Upper lobe of right lung (tissue), 1 donor: ENCODE measurements around the gene NLRP3. TPM values are rescaled to one million over a fixed set of nuclear protein-coding genes. Genes with fewer than 3 reads are reported as not detected.

Experiments
- ATAC-seq: fragments of 200-7000 bp; cut with Tn5 transposase; one replicate; pipeline ENCODE4 v1.9.1; 2020; ENCODE audit warnings: mild to moderate bottlenecking, moderate library complexity
- DNase-seq: peaks from one replicate; pipeline ENCODE4 v3.0.0-alpha.2; 2020
- H3K27ac ChIP-seq: fragments of 200-600 bp; one replicate; pipeline ENCODE4 v1.8.0; 2022
- H3K27me3 ChIP-seq: fragments of 200-600 bp; one replicate; pipeline ENCODE4 v1.8.0; 2022; ENCODE audit warnings: mild to moderate bottlenecking
- H3K36me3 ChIP-seq: fragments of 200-600 bp; one replicate; pipeline ENCODE4 v1.8.0; 2022
- H3K4me1 ChIP-seq: fragments of 200-600 bp; one replicate; pipeline ENCODE4 v1.8.0; 2022
- H3K4me3 ChIP-seq: fragments of 200-600 bp; one replicate; pipeline ENCODE4 v1.8.0; 2022; ENCODE audit warnings: mild to moderate bottlenecking
- H3K9me3 ChIP-seq: fragments of 200-600 bp; one replicate; pipeline ENCODE4 v1.8.0; 2022
- intact Hi-C: fragments of 100-400 bp; cut with DNase I; formaldehyde crosslinking; loops from one replicate; pipeline ENCODE4 v1.11.0; 2022
- total RNA-seq: library from RNA; stranded (reverse); fragmentation: NEBNext Ultra II Directional; extraction: Animal tissue kit (Norgen Biotek cat#: 25700); gene quantifications from one replicate; pipeline ENCODE4 v1.2.1, GENCODE V29; 2021
- TF ChIP-seq, protein P1 (sequence below): fragments of 200-600 bp; IDR thresholded peaks from one replicate; pipeline ENCODE4 v1.8.0; 2022; ENCODE audit warnings: antibody characterized with exemption
- donor health status: DM: no; HTN: yes; CAD: no; lungs with severe emphysema.

Gene NLRP3
- total RNA-seq, 1 donor from 2014 or later = 4.9 TPM

DNA sequence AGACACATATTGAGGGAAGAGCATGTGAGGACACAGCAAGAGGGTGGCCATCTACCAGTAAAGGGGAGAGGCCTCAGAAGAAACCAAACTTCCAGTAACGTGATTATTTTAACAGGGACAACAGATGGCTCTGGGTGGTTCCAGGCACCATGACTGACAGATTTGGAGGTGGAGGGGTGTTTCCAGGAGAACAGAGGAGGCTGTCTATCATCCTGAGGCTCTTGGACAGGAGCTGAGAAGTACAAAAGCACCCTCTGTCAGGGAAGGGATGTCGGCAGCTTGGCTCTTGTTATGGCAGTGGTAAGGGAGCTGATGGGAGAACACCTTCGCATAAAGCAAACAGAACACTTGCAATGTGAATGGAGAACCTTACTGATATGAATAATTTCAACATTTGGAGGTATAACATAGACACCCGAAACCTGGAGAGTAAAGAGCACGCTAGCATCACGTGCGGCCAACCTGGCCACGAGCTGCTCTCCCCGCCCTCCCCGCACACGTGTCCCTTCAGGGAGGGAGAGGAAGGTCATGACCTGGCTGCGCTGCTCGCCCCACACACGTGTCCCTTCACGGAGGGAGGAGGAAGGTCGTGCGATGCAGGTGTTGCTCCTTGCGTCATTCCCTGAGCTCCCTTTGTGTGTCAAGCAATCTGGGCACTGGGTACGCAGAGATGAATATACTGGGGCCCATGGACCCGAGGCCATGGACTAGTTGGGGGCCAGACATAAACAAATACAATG is 37.5 kb upstream of the NLRP3 start:
- TF ChIP-seq, protein P1, sequence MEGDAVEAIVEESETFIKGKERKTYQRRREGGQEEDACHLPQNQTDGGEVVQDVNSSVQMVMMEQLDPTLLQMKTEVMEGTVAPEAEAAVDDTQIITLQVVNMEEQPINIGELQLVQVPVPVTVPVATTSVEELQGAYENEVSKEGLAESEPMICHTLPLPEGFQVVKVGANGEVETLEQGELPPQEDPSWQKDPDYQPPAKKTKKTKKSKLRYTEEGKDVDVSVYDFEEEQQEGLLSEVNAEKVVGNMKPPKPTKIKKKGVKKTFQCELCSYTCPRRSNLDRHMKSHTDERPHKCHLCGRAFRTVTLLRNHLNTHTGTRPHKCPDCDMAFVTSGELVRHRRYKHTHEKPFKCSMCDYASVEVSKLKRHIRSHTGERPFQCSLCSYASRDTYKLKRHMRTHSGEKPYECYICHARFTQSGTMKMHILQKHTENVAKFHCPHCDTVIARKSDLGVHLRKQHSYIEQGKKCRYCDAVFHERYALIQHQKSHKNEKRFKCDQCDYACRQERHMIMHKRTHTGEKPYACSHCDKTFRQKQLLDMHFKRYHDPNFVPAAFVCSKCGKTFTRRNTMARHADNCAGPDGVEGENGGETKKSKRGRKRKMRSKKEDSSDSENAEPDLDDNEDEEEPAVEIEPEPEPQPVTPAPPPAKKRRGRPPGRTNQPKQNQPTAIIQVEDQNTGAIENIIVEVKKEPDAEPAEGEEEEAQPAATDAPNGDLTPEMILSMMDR = no peak
- ATAC-seq (no peak), DNase-seq (no peak)
- Histone ChIP-seq H3K9me3 (no peaks in the 10 kb centered on the region), H3K4me1 (no peaks in the 10 kb centered on the region), H3K27me3 (peaks cover 6% of the 10 kb centered on the region), H3K4me3 (no peak overlapping the region), H3K27ac (no peak overlapping the region), H3K36me3 (no peaks in the 10 kb centered on the region)
- intact Hi-C loops = no loop called here

DNA sequence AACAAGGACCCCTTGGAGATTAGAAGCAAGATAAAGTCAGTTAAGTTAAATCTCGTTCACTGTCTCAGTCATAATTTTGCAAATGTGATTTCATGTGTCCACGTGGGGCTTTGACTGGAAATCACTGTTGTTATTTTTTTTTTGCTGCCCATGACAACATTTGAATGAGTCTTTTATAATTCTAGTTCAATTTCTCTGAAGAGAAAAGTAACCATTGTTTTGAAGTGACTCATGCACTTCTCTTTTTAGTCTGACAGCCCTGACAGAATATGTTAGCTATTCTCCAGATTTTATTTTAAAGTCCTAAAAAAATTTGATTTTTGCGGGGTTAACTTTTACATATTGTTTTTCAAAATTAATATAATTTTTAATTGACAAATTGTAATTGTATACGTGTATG is 30.7 kb upstream of the NLRP3 start:
- Histone ChIP-seq H3K36me3 (no peaks in the 10 kb centered on the region), H3K27ac (no peak overlapping the region), H3K4me1 (no peaks in the 10 kb centered on the region), H3K9me3 (no peaks in the 10 kb centered on the region), H3K4me3 (no peak overlapping the region), H3K27me3 (peaks cover 6% of the 10 kb centered on the region)
- intact Hi-C loops = no loop called here
- DNase-seq (no peak), ATAC-seq (no peak)
- TF ChIP-seq, protein P1 = no peak

DNA sequence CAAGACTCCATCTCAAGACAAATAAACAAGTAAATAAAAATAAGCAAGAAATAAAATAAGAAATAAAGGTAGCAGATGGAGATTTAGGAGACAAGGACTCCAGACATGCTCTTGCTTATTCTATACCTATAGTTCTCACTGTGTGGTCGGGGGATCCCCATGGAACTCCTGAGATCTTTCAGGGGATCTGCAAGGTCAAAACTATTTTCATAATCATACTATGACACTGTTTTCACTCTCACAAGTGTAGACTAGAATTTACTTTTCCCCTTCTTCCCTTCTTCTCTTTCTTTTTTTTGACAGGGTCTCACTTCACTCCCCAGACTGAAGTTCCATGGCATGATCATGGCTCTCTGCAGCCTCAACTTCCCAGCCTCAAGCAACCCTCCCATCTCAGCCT is 29.8 kb upstream of the NLRP3 start:
- no peaks in the 10 kb centered on the region for H3K9me3 ChIP-seq
- TF ChIP-seq, protein P1 = no peak
- no peak overlapping the region for H3K4me3 ChIP-seq
- no peaks in the 10 kb centered on the region for H3K4me1 ChIP-seq
- no peak for ATAC-seq
- no peak for DNase-seq
- no peak overlapping the region for H3K27ac ChIP-seq
- intact Hi-C loops = no loop called here
- H3K36me3 ChIP-seq = no peaks in the 10 kb centered on the region
- H3K27me3 ChIP-seq = peaks cover 3% of the 10 kb centered on the region

DNA sequence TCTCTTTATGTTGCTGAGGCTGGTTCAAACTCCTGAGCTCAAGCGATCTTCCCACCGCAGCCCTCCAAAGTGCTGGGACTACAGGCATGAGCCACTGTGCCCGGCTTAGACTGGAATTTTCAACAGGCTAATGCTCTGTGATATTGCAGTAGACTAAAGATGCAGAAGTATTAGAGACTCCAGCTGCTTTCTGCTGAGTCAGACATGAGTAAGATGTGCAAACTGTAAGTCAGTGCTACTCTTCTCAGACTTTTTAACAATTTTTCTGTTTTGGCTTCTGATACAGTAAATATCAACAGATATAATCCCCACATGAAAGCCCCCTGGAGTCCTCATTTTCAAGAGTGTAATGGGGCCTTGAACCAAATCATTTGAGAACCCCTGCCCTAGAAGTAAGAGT is 29.3 kb upstream of the NLRP3 start:
- Histone ChIP-seq H3K36me3 (no peaks in the 10 kb centered on the region), H3K27ac (no peak overlapping the region), H3K9me3 (no peaks in the 10 kb centered on the region), H3K27me3 (no peaks in the 10 kb centered on the region), H3K4me3 (no peak overlapping the region), H3K4me1 (no peaks in the 10 kb centered on the region)
- intact Hi-C loops = no loop called here
- DNase-seq (no peak), ATAC-seq (no peak)
- TF ChIP-seq, protein P1 = no peak

DNA sequence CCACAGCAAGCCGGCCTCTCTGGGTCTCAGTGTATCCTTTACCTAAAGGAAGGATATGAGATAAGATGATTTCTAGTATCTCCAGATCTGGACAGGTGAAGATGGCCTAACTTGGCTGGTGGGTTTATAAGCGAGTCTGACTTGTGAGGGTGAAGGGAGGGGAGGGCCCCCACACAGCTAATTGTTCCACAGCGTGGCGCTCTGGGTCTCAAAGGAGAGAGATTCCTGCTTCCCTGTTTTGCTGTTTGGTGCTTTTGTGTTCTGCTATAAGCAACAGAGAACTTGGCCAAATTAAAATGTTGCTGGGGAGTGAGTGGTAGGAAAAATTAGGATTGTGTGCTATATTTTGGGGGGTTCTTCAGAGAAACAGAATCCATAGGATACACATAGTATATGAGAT is 28.9 kb upstream of the NLRP3 start:
- Histone ChIP-seq H3K4me1 (no peaks in the 10 kb centered on the region), H3K9me3 (no peaks in the 10 kb centered on the region), H3K27me3 (no peaks in the 10 kb centered on the region), H3K4me3 (no peak overlapping the region), H3K27ac (no peak overlapping the region), H3K36me3 (no peaks in the 10 kb centered on the region)
- no peak for DNase-seq
- intact Hi-C loops = no loop called here
- ATAC-seq = no peak
- TF ChIP-seq, protein P1 = no peak

DNA sequence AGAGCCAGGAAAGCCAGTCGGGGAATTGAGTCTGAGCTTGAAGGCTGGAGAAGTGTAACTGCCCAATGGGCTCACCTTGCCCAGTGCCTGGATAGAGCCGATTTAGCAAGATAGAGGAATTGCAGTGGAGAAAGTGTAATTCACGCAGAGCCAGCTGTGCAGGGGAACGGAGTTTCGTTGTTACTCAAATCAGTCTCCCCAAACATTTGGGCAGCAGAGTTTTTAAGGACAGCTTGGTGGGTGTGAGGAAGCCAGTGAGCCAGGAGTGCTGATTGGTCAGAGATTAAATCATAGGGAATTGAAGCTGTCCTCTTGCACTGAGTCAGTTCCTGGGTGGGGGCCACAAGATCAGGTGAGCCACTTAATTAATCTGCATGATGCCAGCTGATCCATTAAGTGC is 28.4 kb upstream of the NLRP3 start:
- Histone ChIP-seq H3K27me3 (no peaks in the 10 kb centered on the region), H3K4me1 (no peaks in the 10 kb centered on the region), H3K4me3 (no peak overlapping the region), H3K27ac (no peak overlapping the region), H3K9me3 (no peaks in the 10 kb centered on the region), H3K36me3 (no peaks in the 10 kb centered on the region)
- intact Hi-C loops = no loop called here
- ATAC-seq = no peak
- no peak for DNase-seq
- TF ChIP-seq, protein P1 = no peak
